Cardiac fibroblast (primary cell): ENCODE data around the gene MDH1B.
"Not testable (repeated sequence)": the region's sequence is repeated elsewhere in the genome, so short reads cannot be mapped to it uniquely, and the experiment has no call there.

ENCODE experiments used
- DNase-seq, 2 donors: peaks; one replicate each; pipeline versions ENCODE4 v3.0.0 to v3.0.0-alpha.2; 2010; ENCODE audit warnings: low read depth in 2 of 2
- H3K4me3 ChIP-seq, 2 donors: replicated peaks in 1 of 2; 1 replicate in 1 of 2; 2 replicates in 1 of 2; pipeline ENCODE4 v1.5.1; 2011; ENCODE audit warnings: low read depth in 2 of 2, low read length in 2 of 2, mild to moderate bottlenecking in 2 of 2, moderate library complexity in 1 of 2
- TF ChIP-seq, protein P1 (sequence below): IDR thresholded peaks from one replicate; pipeline ENCODE4 v1.5.1; 2011; ENCODE audit warnings: low read depth, mild to moderate bottlenecking, low read length, inconsistent platforms

MDH1B gene

GRCh38 chr2:206765242-206766056 is at the start of gene MDH1B, which contains the start of gene FASTKD2:
Gene MDH1B, minus strand, starts transcription at chr2:206765328. Its CDS starts 57 bp downstream, at chr2:206765271.
Gene FASTKD2, plus strand, starts transcription at chr2:206765606. Its CDS starts 1,088 bp downstream, at chr2:206766694.
- TF ChIP-seq, protein P1, sequence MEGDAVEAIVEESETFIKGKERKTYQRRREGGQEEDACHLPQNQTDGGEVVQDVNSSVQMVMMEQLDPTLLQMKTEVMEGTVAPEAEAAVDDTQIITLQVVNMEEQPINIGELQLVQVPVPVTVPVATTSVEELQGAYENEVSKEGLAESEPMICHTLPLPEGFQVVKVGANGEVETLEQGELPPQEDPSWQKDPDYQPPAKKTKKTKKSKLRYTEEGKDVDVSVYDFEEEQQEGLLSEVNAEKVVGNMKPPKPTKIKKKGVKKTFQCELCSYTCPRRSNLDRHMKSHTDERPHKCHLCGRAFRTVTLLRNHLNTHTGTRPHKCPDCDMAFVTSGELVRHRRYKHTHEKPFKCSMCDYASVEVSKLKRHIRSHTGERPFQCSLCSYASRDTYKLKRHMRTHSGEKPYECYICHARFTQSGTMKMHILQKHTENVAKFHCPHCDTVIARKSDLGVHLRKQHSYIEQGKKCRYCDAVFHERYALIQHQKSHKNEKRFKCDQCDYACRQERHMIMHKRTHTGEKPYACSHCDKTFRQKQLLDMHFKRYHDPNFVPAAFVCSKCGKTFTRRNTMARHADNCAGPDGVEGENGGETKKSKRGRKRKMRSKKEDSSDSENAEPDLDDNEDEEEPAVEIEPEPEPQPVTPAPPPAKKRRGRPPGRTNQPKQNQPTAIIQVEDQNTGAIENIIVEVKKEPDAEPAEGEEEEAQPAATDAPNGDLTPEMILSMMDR = no peak

DNA sequence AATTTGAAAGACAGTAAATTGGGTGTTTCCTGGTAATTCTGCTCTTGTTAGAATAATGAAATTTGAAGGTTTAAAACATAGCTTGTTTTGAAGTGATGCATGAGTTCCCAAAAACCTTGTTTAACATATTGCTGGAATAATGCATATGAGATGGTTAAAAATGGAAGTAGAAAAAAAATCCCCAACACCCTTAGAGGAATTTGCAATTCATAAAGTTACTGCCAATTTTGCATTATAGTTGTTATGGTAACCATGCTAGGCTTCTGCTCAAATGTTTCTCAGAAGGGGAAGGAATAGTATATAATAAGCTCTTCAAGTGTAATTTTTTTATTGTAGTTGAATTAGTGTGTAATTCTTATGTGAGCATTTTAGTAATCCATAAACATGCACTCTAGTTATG is 49.4 kb upstream of the MDH1B start:
- TF ChIP-seq, protein P1 = no peak
- no peak for DNase-seq
- no peak overlapping the region for H3K4me3 ChIP-seq

More at GRCh38 chr2:206765242-206766056, at the start of gene MDH1B, which contains the start of gene FASTKD2:
- DNase-seq = peak; percentile 96 to 98
- H3K4me3 ChIP-seq = peak within 1 kb of the TSS; percentile 71 to 72

GRCh38 chr2:206812471-206812870 is 47.3 kb upstream of the MDH1B start:
- DNase-seq, H3K4me3 ChIP-seq: not testable (repeated sequence)

DNA sequence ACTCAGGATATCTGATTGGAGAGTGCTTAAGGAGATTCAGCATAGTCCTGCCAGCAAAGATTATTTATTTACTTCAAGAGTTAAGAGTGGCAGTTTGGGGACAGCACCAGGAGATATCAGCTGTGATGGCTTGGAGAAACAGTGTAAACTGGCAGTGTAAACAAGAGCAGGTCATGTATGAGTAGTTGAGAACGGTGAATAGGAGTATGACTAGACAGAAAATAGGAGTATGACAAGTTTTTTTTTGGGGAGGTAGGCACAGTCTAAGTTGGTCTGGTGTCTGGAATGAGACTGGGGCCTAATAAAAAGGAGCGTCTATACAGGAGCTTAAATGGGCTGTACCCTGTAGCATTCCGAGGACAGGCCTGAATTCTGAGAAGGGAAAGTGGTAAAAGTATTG is 42.5 kb upstream of the MDH1B start:
- DNase-seq, H3K4me3 ChIP-seq: not testable (repeated sequence)

- no peak for DNase-seq
- TF ChIP-seq, protein P1 = no peak
- H3K4me3 ChIP-seq = no peak overlapping the region
These were observed 40.9 kb upstream of the MDH1B start for GRCh38 chr2:206805887-206806607.

DNA sequence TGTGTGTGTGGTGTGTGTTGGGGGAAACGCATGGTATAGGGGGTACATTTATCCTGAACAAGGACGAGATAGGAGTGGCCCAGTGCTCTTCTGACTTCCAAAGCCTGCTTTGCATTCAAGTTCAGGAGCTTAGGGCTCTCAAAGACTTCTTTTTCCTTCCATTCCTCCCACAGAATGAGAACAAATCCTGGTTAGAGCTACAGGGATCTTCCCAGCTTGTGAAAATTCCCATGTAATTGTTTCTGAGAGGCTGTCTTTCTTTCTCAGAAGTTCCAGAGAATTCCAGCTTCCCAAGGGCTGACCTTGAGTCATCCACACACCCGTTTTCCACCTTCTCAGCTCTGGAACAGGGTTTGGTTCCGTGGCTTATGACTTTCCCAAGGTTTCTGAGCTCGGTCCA is 39.2 kb upstream of the MDH1B start:
- H3K4me3 ChIP-seq = no peak overlapping the region
- TF ChIP-seq, protein P1 = no peak
- DNase-seq = no peak

DNA sequence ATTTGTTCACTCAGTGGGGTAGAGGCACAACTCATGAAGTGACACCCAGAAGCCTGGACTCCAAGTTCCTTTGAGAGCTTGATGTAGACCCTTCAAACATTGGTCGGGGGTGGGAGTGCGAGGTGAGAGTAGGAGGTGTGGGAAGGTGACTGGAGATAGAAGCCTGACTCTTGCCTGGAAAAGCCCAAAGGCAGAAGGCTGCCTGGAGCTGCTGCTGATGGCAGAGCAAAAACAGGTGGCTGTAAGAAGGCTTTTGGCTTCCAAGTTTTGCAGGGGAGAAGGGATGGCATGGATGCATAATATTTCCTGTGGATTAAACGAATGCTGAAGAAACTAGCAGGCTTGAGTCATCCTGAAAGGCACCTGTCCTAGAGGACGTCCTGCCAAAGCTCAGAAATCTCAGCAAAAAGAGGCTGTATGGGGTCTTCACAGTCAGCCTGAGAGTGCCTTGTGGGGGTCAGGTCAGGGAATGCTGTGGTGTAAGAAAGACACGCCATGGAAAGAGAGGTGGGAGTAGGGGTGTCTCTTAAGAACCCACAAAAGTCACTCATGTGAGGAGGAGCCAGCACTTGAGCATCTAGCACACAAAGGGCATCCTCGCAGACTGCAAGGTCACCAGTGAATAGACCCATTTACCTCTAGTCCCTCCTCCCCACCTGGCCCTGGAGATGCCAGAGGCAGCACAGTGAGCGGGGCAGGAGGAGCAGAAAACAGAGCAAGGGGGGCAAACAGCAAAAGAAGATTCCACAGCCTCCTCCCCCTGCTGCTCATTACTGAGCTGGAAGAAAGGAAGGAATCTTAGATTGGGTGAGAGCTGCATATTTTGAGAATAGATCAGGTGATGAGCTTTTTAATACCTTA is 37.8 kb upstream of the MDH1B start:
- TF ChIP-seq, protein P1 = no peak
- no peak overlapping the region for H3K4me3 ChIP-seq
- no peak for DNase-seq
